SU-DHL-6 (cell line): Measurements from ENCODE around the gene CLTB.

Source experiments
- H2AFZ ChIP-seq: fragments of 200-600 bp; sonication (generic); 2 replicates; pipeline ENCODE4 v1.6.1; 2014; ENCODE audit warnings: low read depth, mild to moderate bottlenecking, moderate library complexity, mixed read lengths, antibody characterized with exemption, low read length; ENCODE audit not compliant: severe bottlenecking
- H3F3A ChIP-seq: fragments of 200-600 bp; shearing (Covaris generic); 2 replicates; pipeline ENCODE4 v1.6.0; 2016; ENCODE audit warnings: antibody characterized with exemption, mild to moderate bottlenecking; ENCODE audit not compliant: insufficient read depth
- H3K27ac ChIP-seq: fragments of 200-600 bp; sonication (generic); 2 replicates; pipeline ENCODE4 v1.5.1; 2016; ENCODE audit warnings: low read depth, mild to moderate bottlenecking, low read length, moderate library complexity, mixed read lengths
- H3K27me3 ChIP-seq: fragments of 200-600 bp; sonication (generic), shearing (Covaris generic); 2 replicates; pipeline ENCODE4 v1.6.0; 2014; ENCODE audit warnings: mild to moderate bottlenecking, low read length
- H3K36me3 ChIP-seq: fragments of 200-600 bp; sonication (generic); 2 replicates; pipeline ENCODE4 v1.6.1; 2014; ENCODE audit warnings: mild to moderate bottlenecking, low read length, mixed read lengths
- H3K4me2 ChIP-seq: fragments of 300-600, 200-600 bp; shearing (Covaris generic), sonication (generic); 2 replicates; pipeline ENCODE4 v1.6.0; 2014; ENCODE audit warnings: low read length, low read depth, mild to moderate bottlenecking; ENCODE audit not compliant: poor library complexity, severe bottlenecking
- H3K4me3 ChIP-seq: fragments of 200-600 bp; sonication (generic); 2 replicates; pipeline ENCODE4 v1.5.1; 2014; ENCODE audit warnings: antibody characterized with exemption, low read length, mild to moderate bottlenecking, mixed read lengths; ENCODE audit not compliant: insufficient read depth, poor library complexity, severe bottlenecking
- H3K79me2 ChIP-seq: fragments of 200-600 bp; sonication (generic); 2 replicates; pipeline ENCODE4 v1.6.1; 2014; ENCODE audit warnings: mild to moderate bottlenecking, low read length, moderate library complexity; ENCODE audit not compliant: insufficient read depth
- H3K9ac ChIP-seq: fragments of 200-600 bp; sonication (generic); 2 replicates; pipeline ENCODE4 v1.7.0; 2014; ENCODE audit warnings: mild to moderate bottlenecking, low read length
- H3K9me2 ChIP-seq: fragments of 200-600 bp; sonication (generic); replicated peaks from 2 replicates; pipeline ENCODE4 v1.6.1; 2014; ENCODE audit warnings: low read length; ENCODE audit not compliant: insufficient read depth
- H3K9me3 ChIP-seq: fragments of 200-600 bp; sonication (generic); 2 replicates; pipeline ENCODE4 v1.6.1; 2014; ENCODE audit warnings: low read length, mixed read lengths; ENCODE audit not compliant: insufficient read depth
- H4K20me1 ChIP-seq: fragments of 200-600 bp; sonication (generic); 2 replicates; pipeline ENCODE4 v1.6.1; 2014; ENCODE audit warnings: low read depth, mild to moderate bottlenecking, antibody characterized with exemption, low read length, moderate library complexity, mixed read lengths
- EZH2phosphoT487 ChIP-seq: fragments of 200-600 bp; sonication (generic), shearing (Covaris generic); conservative IDR thresholded peaks from 2 replicates; pipeline ENCODE4 v1.6.1; 2018; ENCODE audit warnings: mild to moderate bottlenecking, antibody characterized with exemption, low read length, moderate library complexity, mixed read lengths
- TF ChIP-seq, protein P1 (sequence below): fragments of 200-600 bp; sonication (generic); IDR thresholded peaks from one replicate; pipeline ENCODE4 v1.5.1; 2017; ENCODE audit warnings: antibody characterized with exemption, mild to moderate bottlenecking, low read length, moderate library complexity; ENCODE audit not compliant: insufficient read depth, poor library complexity, severe bottlenecking

Gene CLTB

DNA sequence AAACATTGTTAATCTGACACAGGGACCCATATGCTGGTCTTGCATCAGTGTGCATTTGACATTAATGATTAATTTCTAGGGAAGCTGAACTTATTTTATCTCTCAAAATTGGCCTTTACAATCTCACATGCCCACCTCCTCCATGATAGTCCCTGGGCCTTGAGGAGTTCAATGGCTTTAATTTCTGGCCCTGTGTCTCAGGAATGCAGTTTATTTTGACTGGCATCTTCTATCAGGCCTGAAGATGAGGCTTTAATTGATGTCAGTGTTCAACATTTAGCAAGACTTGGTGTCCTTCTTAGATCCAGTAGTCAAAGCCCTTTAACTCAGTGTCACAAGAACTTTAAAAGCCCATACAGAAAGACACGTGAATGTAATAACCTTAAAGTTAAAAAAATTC lies 10.5 kb upstream of the CLTB start:
- Histone ChIP-seq H2AFZ (no peak overlapping the region), H3K4me2 (no peak overlapping the region), H3K36me3 (peaks cover 3% of the 10 kb centered on the region; the same call in 1 of the 2 replicates), H3K9me2 (no peaks in the 10 kb centered on the region), H3K9ac (no peak overlapping the region), H3F3A (no peaks in the 10 kb centered on the region), H3K27me3 (no peaks in the 10 kb centered on the region), H3K9me3 (peaks cover 3% of the 10 kb centered on the region; the same call in 1 of the 2 replicates), H3K27ac (no peak overlapping the region), H4K20me1 (no peaks in the 10 kb centered on the region), H3K4me3 (no peak overlapping the region), H3K79me2 (no peaks in the 10 kb centered on the region)
- no peak for TF ChIP-seq EZH2phosphoT487
- TF ChIP-seq, protein P1, sequence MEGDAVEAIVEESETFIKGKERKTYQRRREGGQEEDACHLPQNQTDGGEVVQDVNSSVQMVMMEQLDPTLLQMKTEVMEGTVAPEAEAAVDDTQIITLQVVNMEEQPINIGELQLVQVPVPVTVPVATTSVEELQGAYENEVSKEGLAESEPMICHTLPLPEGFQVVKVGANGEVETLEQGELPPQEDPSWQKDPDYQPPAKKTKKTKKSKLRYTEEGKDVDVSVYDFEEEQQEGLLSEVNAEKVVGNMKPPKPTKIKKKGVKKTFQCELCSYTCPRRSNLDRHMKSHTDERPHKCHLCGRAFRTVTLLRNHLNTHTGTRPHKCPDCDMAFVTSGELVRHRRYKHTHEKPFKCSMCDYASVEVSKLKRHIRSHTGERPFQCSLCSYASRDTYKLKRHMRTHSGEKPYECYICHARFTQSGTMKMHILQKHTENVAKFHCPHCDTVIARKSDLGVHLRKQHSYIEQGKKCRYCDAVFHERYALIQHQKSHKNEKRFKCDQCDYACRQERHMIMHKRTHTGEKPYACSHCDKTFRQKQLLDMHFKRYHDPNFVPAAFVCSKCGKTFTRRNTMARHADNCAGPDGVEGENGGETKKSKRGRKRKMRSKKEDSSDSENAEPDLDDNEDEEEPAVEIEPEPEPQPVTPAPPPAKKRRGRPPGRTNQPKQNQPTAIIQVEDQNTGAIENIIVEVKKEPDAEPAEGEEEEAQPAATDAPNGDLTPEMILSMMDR = no peak

DNA sequence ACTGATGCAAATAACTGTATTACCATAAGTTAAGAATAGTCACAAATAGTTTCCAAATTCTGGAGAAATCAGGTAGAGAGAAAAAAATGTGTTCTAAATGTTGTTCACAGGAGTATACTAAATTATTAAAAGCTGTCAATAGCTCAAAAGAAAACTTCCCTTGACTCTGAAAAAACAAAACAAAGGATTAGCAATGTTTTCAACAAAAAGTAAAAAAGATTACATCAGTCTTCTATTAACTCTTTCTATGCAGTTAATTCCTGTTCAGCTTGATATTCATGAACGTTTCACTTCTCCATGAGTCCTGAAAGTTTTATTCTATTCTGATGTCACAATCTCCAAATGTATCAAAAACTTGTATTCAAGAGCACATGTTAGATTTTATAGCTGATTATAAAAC lies 9.5 kb upstream of the CLTB start:
- Histone ChIP-seq H3K9me3 (peaks cover 3% of the 10 kb centered on the region; the same call in 1 of the 2 replicates), H3K4me2 (no peak overlapping the region)

DNA sequence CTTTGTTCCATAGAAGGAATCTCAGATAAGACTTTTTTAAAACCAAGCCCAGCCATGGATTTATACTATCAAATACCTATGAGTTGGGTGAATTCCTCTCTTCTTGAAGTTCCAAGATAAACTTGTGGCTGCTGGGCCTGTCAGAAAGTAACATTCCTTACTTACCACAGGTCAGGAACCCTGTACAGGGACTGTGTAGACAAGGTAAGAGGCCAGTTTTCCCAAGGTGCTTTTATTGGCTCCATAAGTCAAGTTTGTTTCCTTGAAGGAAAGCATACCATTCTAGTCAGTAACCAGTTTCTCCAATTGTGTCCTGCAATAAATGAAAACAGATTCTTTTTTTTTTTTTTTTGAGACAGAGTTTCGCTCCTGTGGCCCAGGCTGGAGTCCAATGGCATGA lies 8.8 kb upstream of the CLTB start:
- H3K9ac ChIP-seq = no peak overlapping the region
- H3K36me3 ChIP-seq = peaks cover 3% of the 10 kb centered on the region; the same call in 1 of the 2 replicates
- no peaks in the 10 kb centered on the region for H4K20me1 ChIP-seq
- no peak overlapping the region for H3K27ac ChIP-seq
- H3F3A ChIP-seq = no peaks in the 10 kb centered on the region
- TF ChIP-seq, protein P1 = no peak
- no peak for TF ChIP-seq EZH2phosphoT487
- no peak overlapping the region for H3K4me3 ChIP-seq
- H3K79me2 ChIP-seq = no peaks in the 10 kb centered on the region
- H3K27me3 ChIP-seq = no peaks in the 10 kb centered on the region
- no peak overlapping the region for H3K4me2 ChIP-seq
- H3K9me3 ChIP-seq = peaks cover 3% of the 10 kb centered on the region; the same call in 1 of the 2 replicates
- no peaks in the 10 kb centered on the region for H3K9me2 ChIP-seq
- H2AFZ ChIP-seq = no peak overlapping the region

More for the DNA sequence above, 9.5 kb upstream of the CLTB start:
- TF ChIP-seq, protein P1 = no peak
- no peak for TF ChIP-seq EZH2phosphoT487
- Histone ChIP-seq H3K9ac (no peak overlapping the region), H3K79me2 (no peaks in the 10 kb centered on the region), H3F3A (no peaks in the 10 kb centered on the region), H4K20me1 (no peaks in the 10 kb centered on the region), H3K4me3 (no peak overlapping the region), H2AFZ (no peak overlapping the region), H3K36me3 (peaks cover 3% of the 10 kb centered on the region; the same call in 1 of the 2 replicates), H3K27me3 (no peaks in the 10 kb centered on the region), H3K9me2 (no peaks in the 10 kb centered on the region), H3K27ac (no peak overlapping the region)
